CD4-positive, alpha-beta T cell (primary cell): ENCODE data around the gene ASB8. TPM values are rescaled to one million over a fixed set of nuclear protein-coding genes. Genes with fewer than 3 reads are reported as not detected.

Source experiments
- ATAC-seq: fragments of 200-7000 bp; cut with Tn5 transposase; one replicate; pipeline ENCODE4 v1.10.0; 2022; ENCODE audit warnings: mild to moderate bottlenecking; ENCODE audit not compliant: poor library complexity
- CTCF ChIA-PET: fragments of 350-600 bp; sonication (Branson Sonifier 250); formaldehyde crosslinking; loops from one replicate; lab custom pipeline; 2021; ENCODE audit warnings: antibody characterized with exemption, inconsistent platforms; lab: Charles Lee
- POLR2A ChIA-PET: fragments of 350-600 bp; sonication (Branson Sonifier 250); formaldehyde crosslinking; loops from one replicate; lab custom pipeline; 2021; ENCODE audit warnings: antibody characterized with exemption, inconsistent platforms; lab: Charles Lee
- DNase-seq, 14 experiments: peaks; one replicate each; pipeline ENCODE4 v3.0.0-alpha.2; 2013 to 2020; ENCODE audit warnings: mixed read lengths in 2 of 14
- H3K27ac ChIP-seq, 2 donors: one replicate each; pipeline versions ENCODE4 v1.5.1 to v1.7.0; 2013; ENCODE audit warnings: low read length in 2 of 2, low read depth in 1 of 2, mild to moderate bottlenecking in 1 of 2
- H3K27me3 ChIP-seq, 2 experiments: 1 replicate in 1 of 2; 2 replicates in 1 of 2; pipeline versions ENCODE4 v1.6.1 to v1.7.0; 2013; ENCODE audit warnings: low read length in 2 of 2, control low read depth in 1 of 2, mild to moderate bottlenecking in 1 of 2, moderate library complexity in 1 of 2; ENCODE audit not compliant: insufficient read depth in 2 of 2, control insufficient read depth in 1 of 2
- H3K36me3 ChIP-seq: one replicate; pipeline ENCODE4 v1.6.1; 2013; ENCODE audit warnings: low read length, control low read depth; ENCODE audit not compliant: insufficient read depth
- H3K4me1 ChIP-seq: one replicate; pipeline ENCODE4 v1.6.1; 2013; ENCODE audit warnings: low read length, control low read depth; ENCODE audit not compliant: insufficient read depth
- H3K4me3 ChIP-seq: one replicate; pipeline ENCODE4 v1.5.1; 2013; ENCODE audit warnings: mild to moderate bottlenecking, low read length, moderate library complexity
- H3K9me3 ChIP-seq, 2 experiments: 1 replicate in 1 of 2; 2 replicates in 1 of 2; pipeline versions ENCODE4 v1.6.1 to v1.7.0; 2013; ENCODE audit warnings: low read length in 2 of 2, mild to moderate bottlenecking in 2 of 2, control low read depth in 1 of 2, moderate library complexity in 1 of 2; ENCODE audit not compliant: control insufficient read depth in 1 of 2, insufficient read depth in 1 of 2
- H3K27ac Mint-ChIP-seq: one replicate; pipeline ENCODE4 v1.8.0; 2020; ENCODE audit warnings: mixed read lengths
- H3K27me3 Mint-ChIP-seq: one replicate; pipeline ENCODE4 v1.8.0; 2021; ENCODE audit warnings: mixed read lengths
- H3K36me3 Mint-ChIP-seq: one replicate; pipeline ENCODE4 v1.8.0; 2021; ENCODE audit warnings: low read depth, mixed read lengths
- H3K4me1 Mint-ChIP-seq: one replicate; pipeline ENCODE4 v1.8.0; 2021; ENCODE audit warnings: low read depth, mixed read lengths
- H3K4me3 Mint-ChIP-seq: one replicate; pipeline ENCODE4 v1.8.0; 2020; ENCODE audit warnings: mild to moderate bottlenecking, mixed read lengths
- H3K9me3 Mint-ChIP-seq: one replicate; pipeline ENCODE4 v1.8.0; 2020; ENCODE audit warnings: mixed read lengths
- intact Hi-C, 2 experiments: fragments of 100-400 bp; cut with DNase I in 1 of 2; cut with micrococcal nuclease in 1 of 2; formaldehyde crosslinking; loops; one replicate each; pipeline versions ENCODE4 v1.15.1 to v1.9.0; 2023 to 2025; cut with DNase I, micrococcal nuclease
- total RNA-seq, 174 experiments: library from RNA in 2 of 174; stranded (reverse) in 2 of 174; gene quantifications; one replicate each; pipeline ENCODE4 v1.2.3 and lab custom pipeline; 2021 to 2026
- TF ChIP-seq, protein P1 (sequence below): fragments of 200-600 bp; IDR thresholded peaks from one replicate; pipeline ENCODE4 v1.8.0; 2022; ENCODE audit warnings: antibody characterized with exemption, mild to moderate bottlenecking

The ASB8 gene
- total RNA-seq, 2 experiments from 2014 or later = 50.9 TPM

DNA sequence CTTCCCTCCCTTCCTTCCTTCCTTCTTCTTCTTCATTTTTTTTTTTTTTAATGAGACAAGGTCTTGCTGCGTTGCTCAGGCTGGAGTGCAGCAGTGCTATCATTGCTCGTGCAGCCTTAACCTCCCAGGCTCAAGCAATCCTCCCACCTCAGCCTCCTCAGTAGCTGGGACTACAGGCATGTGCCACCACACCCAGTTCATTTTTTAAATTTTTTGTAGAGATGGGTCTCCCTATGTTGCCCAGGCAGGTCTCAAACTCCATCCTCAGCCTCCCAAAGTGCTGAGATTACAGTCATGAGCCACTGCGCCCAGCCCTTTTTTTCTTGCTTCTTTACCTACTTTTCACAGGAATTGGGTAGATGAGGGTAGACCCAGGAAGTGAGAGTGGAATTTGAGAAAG is 44.2 kb upstream of the ASB8 start:
- peak overlapping the region; percentile 54 for H3K27ac Mint-ChIP-seq
- no peak overlapping the region for H3K4me3 ChIP-seq
- TF ChIP-seq, protein P1, sequence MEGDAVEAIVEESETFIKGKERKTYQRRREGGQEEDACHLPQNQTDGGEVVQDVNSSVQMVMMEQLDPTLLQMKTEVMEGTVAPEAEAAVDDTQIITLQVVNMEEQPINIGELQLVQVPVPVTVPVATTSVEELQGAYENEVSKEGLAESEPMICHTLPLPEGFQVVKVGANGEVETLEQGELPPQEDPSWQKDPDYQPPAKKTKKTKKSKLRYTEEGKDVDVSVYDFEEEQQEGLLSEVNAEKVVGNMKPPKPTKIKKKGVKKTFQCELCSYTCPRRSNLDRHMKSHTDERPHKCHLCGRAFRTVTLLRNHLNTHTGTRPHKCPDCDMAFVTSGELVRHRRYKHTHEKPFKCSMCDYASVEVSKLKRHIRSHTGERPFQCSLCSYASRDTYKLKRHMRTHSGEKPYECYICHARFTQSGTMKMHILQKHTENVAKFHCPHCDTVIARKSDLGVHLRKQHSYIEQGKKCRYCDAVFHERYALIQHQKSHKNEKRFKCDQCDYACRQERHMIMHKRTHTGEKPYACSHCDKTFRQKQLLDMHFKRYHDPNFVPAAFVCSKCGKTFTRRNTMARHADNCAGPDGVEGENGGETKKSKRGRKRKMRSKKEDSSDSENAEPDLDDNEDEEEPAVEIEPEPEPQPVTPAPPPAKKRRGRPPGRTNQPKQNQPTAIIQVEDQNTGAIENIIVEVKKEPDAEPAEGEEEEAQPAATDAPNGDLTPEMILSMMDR = no peak
- peak overlapping the region; percentile 36 for H3K4me3 Mint-ChIP-seq
- no peaks in the 10 kb centered on the region for H3K27me3 Mint-ChIP-seq
- peaks cover 54% of the 10 kb centered on the region for H3K4me1 Mint-ChIP-seq
- peaks cover 15 to 31% of the 10 kb centered on the region in 2 experiments for H3K9me3 ChIP-seq
- H3K9me3 Mint-ChIP-seq = peaks cover 15% of the 10 kb centered on the region
- peaks cover 79% of the 10 kb centered on the region for H3K36me3 Mint-ChIP-seq
- DNase-seq (no peak), ATAC-seq (no peak)
- ChIA-PET POLR2A (interaction anchor here (5.4 kb wide), 1 partner anchor 11 kb away, joined by 44 read pairs; no protein-coding TSS in a partner anchor), CTCF (interaction anchor here (5.2 kb wide), 1 partner anchor 12 kb away, joined by 25 read pairs; no protein-coding TSS in a partner anchor)
- H3K4me1 ChIP-seq = peaks cover 39% of the 10 kb centered on the region
- peaks cover 7% of the 10 kb centered on the region for H3K36me3 ChIP-seq
- intact Hi-C loops = loop anchor here in 1 of 2 experiments (5.0 kb wide), 1 partner anchor 146 kb away; no protein-coding TSS in a partner anchor
- no peaks in the 10 kb centered on the region for H3K27me3 ChIP-seq
- H3K27ac ChIP-seq = no peak overlapping the region

DNA sequence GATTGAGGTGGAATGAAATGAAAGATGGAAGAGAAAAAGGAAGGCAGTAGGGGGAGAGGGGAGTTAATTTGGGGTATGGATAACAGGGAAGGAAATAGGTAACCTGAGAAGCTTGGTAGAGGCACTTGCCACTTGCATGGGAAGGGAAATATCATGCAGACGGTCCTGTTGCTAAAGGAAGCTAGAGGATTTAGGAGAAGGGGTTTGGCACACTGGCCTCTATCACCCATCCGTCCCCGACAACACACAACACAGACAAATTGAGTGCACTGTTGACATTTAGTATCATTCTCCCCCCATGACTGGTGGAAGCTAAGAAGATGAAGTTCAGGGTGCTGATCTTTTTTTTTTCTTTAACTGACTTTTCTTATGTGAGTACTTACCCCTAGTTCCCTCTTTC is 43.8 kb upstream of the ASB8 start:
- TF ChIP-seq, protein P1 = no peak
- H3K36me3 ChIP-seq = peaks cover 7% of the 10 kb centered on the region
- H3K36me3 Mint-ChIP-seq = peaks cover 75% of the 10 kb centered on the region
- no peaks in the 10 kb centered on the region for H3K27me3 ChIP-seq
- peak overlapping the region; percentile 87 for H3K27ac Mint-ChIP-seq
- POLR2A ChIA-PET = interaction anchor here (5.4 to 5.5 kb wide), 2 partner anchors 12 to 17 kb away, joined by 44 to 73 read pairs; partner anchors contain the start of gene CCDC184
- H3K9me3 ChIP-seq = peaks cover 15 to 27% of the 10 kb centered on the region in 2 experiments
- peaks cover 13% of the 10 kb centered on the region for H3K9me3 Mint-ChIP-seq
- H3K4me1 Mint-ChIP-seq = peaks cover 54% of the 10 kb centered on the region
- no peak for ATAC-seq
- CTCF ChIA-PET = interaction anchor here (5.2 kb wide), 1 partner anchor 11 kb away, joined by 25 read pairs; no protein-coding TSS in a partner anchor
- peak overlapping the region in 1 of 2 donors; percentile 99 for H3K27ac ChIP-seq
- H3K4me3 ChIP-seq = no peak overlapping the region
- H3K27me3 Mint-ChIP-seq = no peaks in the 10 kb centered on the region
- peak overlapping the region; percentile 86 for H3K4me3 Mint-ChIP-seq
- intact Hi-C loops = loop anchor here in 1 of 2 experiments (5.0 kb wide), 1 partner anchor 146 kb away; no protein-coding TSS in a partner anchor
- no peak for DNase-seq
- peaks cover 39% of the 10 kb centered on the region for H3K4me1 ChIP-seq

DNA sequence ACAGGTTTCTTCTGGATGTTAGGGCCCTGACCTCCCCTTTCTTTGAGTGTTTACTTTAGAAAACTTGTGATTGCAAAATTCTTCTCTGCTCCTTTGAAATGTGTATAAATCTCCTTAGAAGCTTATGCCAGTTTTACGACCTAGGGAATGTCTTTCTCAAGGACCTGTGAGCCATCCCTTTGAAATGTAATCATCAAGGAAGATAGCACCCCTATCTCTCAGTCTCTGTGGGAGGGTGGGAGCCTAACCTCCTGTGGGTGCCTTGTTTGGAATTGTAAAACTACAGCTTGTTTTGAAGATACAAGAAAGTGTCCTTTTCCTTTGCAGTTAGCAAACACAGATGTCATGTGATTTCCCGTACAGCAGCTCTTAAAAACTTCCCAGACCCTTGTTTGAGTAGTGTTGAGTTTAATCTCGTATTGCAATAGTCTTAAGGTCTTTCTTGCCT is 42.5 kb upstream of the ASB8 start:
- Histone ChIP-seq H3K27ac (peak overlapping the region; percentile 96 to 99), H3K4me1 (peaks cover 39% of the 10 kb centered on the region), H3K36me3 (peaks cover 2% of the 10 kb centered on the region), H3K27me3 (no peaks in the 10 kb centered on the region), H3K9me3 (peaks cover 8 to 19% of the 10 kb centered on the region in 2 experiments), H3K4me3 (peak overlapping the region; percentile 97)
- intact Hi-C loops = loop anchor here (5.0 kb wide), 4 partner anchors 88 to 153 kb away; partner anchors contain the start of genes SENP1 (in 1 of the 2) and ZNF641 (in 1 of the 2)
- Mint-ChIP-seq H3K36me3 (peaks cover 66% of the 10 kb centered on the region), H3K9me3 (peaks cover 13% of the 10 kb centered on the region), H3K27ac (peak overlapping the region; percentile 87), H3K4me3 (peak overlapping the region; percentile 86), H3K27me3 (peaks cover 2% of the 10 kb centered on the region), H3K4me1 (peaks cover 54% of the 10 kb centered on the region)
- ChIA-PET POLR2A (interaction anchor here (0.6 to 5.5 kb wide), 23 partner anchors 10 to 1007 kb away, joined by 3 to 73 read pairs (median 6); partner anchors contain the start of genes ASB8, CCDC184, CCNT1 and KANSL2), CTCF (interaction anchor here (3.2 to 5.2 kb wide), 2 partner anchors 10 to 16 kb away, joined by 23 to 25 read pairs; partner anchors contain the start of gene CCDC184)
- ATAC-seq (no peak), DNase-seq (peak in 6 of 14 experiments; percentile 10 to 50 (median 34))
- TF ChIP-seq, protein P1 = no peak
